ENCODE data around the gene UBAP1.
"Not testable (repeated sequence)": the region's sequence is repeated elsewhere in the genome, so short reads cannot be mapped to it uniquely, and the experiment has no call there.

Gene UBAP1

GRCh38 chr9:34179213-34180136, 632 bp downstream of the UBAP1 start:
- no peak for DNase-seq

- no peak for DNase-seq
Measured at GRCh38 chr9:34185778-34186551, 7.1 kb downstream of the UBAP1 start.

GRCh38 chr9:34187891-34188240, 9.0 kb downstream of the UBAP1 start:
- no peak for DNase-seq

GRCh38 chr9:34190996-34191892, 12.4 kb downstream of the UBAP1 start:
- DNase-seq, result no peak

- DNase-seq, result no peak
Measured at GRCh38 chr9:34195143-34195542, 16.3 kb downstream of the UBAP1 start.

GRCh38 chr9:34197286-34197685, 18.4 kb downstream of the UBAP1 start:
- DNase-seq, result not testable (repeated sequence)

- no peak for DNase-seq
Measured at GRCh38 chr9:34197756-34198711, 19.2 kb downstream of the UBAP1 start.

GRCh38 chr9:34200092-34200491, 21.2 kb downstream of the UBAP1 start:
- no peak for DNase-seq

- DNase-seq, result no peak
Measured at GRCh38 chr9:34203275-34203991, 24.6 kb downstream of the UBAP1 start.

- no peak for DNase-seq
Measured at GRCh38 chr9:34203992-34204635, 25.3 kb downstream of the UBAP1 start.

- DNase-seq, result no peak
Measured at GRCh38 chr9:34205102-34205501, 26.3 kb downstream of the UBAP1 start.

GRCh38 chr9:34206561-34206960, 27.7 kb downstream of the UBAP1 start:
- DNase-seq, result no peak

GRCh38 chr9:34211395-34211794, 32.6 kb downstream of the UBAP1 start:
- no peak for DNase-seq

- not testable (repeated sequence) for DNase-seq
Measured at GRCh38 chr9:34214354-34215000, 35.6 kb downstream of the UBAP1 start.

GRCh38 chr9:34216325-34216724, 37.5 kb downstream of the UBAP1 start:
- DNase-seq, result no peak

GRCh38 chr9:34217015-34217414, 38.2 kb downstream of the UBAP1 start:
- not testable (repeated sequence) for DNase-seq

GRCh38 chr9:34218446-34218845, 39.6 kb downstream of the UBAP1 start:
- DNase-seq, result no peak

GRCh38 chr9:34219421-34219820, 40.6 kb downstream of the UBAP1 start:
- DNase-seq, result no peak

- no peak for DNase-seq
Measured at GRCh38 chr9:34220218-34220617, 41.4 kb downstream of the UBAP1 start.

GRCh38 chr9:34224349-34224748, 45.5 kb downstream of the UBAP1 start:
- no peak for DNase-seq
